ENCODE data around the gene ACTL10. TPM values are rescaled to one million over a fixed set of nuclear protein-coding genes. Genes with fewer than 3 reads are reported as not detected.
"Not testable (repeated sequence)": the region's sequence is repeated elsewhere in the genome, so short reads cannot be mapped to it uniquely, and the experiment has no call there.

The ACTL10 gene
- total RNA-seq, 2 experiments from 2014 or later = 5.6 to 11.7 TPM

DNA sequence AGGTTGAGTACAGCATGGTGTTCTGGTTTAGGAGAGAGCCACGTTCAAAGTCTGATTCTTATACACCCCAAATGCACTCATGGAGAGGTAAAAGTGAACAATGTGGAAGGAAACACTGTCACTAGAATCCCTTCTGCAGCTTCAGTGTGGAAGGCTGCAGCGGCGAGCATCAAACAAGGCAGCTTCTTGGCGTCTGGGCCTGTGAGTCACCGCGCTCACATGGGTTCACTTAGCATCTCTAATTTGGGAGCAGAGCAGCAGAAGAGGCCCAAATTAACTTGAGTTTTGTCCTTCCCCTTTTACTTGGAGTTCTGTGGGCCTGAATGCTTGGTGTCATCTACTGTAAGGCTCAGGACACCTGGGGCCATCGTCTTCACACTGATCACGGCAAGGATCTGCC is 30.4 kb downstream of the ACTL10 start:
- intact Hi-C loops (cut with micrococcal nuclease; ENCODE audit: unreplicated experiment) = no loop called here
- DNase-seq (ENCODE audit: low spot score) = no peak
- TF ChIP-seq, protein P1, sequence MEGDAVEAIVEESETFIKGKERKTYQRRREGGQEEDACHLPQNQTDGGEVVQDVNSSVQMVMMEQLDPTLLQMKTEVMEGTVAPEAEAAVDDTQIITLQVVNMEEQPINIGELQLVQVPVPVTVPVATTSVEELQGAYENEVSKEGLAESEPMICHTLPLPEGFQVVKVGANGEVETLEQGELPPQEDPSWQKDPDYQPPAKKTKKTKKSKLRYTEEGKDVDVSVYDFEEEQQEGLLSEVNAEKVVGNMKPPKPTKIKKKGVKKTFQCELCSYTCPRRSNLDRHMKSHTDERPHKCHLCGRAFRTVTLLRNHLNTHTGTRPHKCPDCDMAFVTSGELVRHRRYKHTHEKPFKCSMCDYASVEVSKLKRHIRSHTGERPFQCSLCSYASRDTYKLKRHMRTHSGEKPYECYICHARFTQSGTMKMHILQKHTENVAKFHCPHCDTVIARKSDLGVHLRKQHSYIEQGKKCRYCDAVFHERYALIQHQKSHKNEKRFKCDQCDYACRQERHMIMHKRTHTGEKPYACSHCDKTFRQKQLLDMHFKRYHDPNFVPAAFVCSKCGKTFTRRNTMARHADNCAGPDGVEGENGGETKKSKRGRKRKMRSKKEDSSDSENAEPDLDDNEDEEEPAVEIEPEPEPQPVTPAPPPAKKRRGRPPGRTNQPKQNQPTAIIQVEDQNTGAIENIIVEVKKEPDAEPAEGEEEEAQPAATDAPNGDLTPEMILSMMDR (conservative IDR thresholded peaks at IDR 0.05; ENCODE audit: low read length) = no peak
- no peak for TF ChIP-seq EZH2phosphoT487 (IDR thresholded peaks at IDR 0.05; ENCODE audit: borderline replicate concordance, low read depth, low read length)
- Histone ChIP-seq H3K27ac (ENCODE audit: low read depth, low read length, poor library complexity, severe bottlenecking) (no peak overlapping the region), H4K20me1 (ENCODE audit: insufficient read depth, low read length) (no peaks in the 10 kb centered on the region), H3K9me3 (ENCODE audit: low read length) (no peaks in the 10 kb centered on the region), H3K79me2 (ENCODE audit: insufficient read depth, low read depth, low read length) (no peaks in the 10 kb centered on the region), H3K4me1 (ENCODE audit: insufficient read depth, low read length, poor library complexity, severe bottlenecking) (peaks cover 10% of the 10 kb centered on the region), H3K4me2 (ENCODE audit: low read length) (no peak overlapping the region), H2AFZ (ENCODE audit: low read length) (no peak overlapping the region), H3K4me3 (ENCODE audit: low read depth, low read length, poor library complexity, severe bottlenecking) (no peak overlapping the region), H3K9me2 (ENCODE audit: insufficient read depth, low read length) (no peaks in the 10 kb centered on the region), H3K36me3 (ENCODE audit: insufficient read depth, low read length) (no peaks in the 10 kb centered on the region)
- CTCF ChIA-PET (ENCODE audit: unreplicated experiment) = no interaction called here
- POLR2A ChIA-PET = no interaction called here
- BruUV-seq (replicated peaks) = no TSS peak

DNA sequence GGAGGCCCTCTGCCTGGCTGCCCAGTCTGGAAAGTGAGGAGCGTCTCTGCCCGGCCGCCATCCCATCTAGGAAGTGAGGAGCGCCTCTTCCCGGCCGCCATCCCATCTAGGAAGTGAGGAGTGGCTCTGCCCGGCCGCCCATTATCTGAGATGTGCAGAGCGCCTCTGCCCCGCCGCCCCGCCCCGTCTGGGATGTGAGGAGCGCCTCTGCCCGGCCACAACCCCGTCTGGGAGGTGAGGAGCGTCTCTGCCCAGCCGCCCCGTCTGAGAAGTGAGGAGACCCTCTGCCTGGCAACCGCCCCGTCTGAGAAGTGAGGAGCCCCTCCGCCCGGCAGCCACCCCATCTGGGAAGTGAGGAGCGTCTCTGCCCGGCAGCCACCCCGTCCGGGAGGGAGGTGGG is 32.2 kb downstream of the ACTL10 start:
- POLR2A ChIA-PET; DNase-seq (ENCODE audit: low spot score); H3K36me3 ChIP-seq (ENCODE audit: insufficient read depth, low read length); intact Hi-C loops (cut with micrococcal nuclease; ENCODE audit: unreplicated experiment); H2AFZ ChIP-seq (ENCODE audit: low read length); H3K4me2 ChIP-seq (ENCODE audit: low read length); H3K79me2 ChIP-seq (ENCODE audit: insufficient read depth, low read depth, low read length); H3K9me2 ChIP-seq (ENCODE audit: insufficient read depth, low read length); CTCF ChIA-PET (ENCODE audit: unreplicated experiment); H3K4me3 ChIP-seq (ENCODE audit: low read depth, low read length, poor library complexity, severe bottlenecking); H4K20me1 ChIP-seq (ENCODE audit: insufficient read depth, low read length); H3K9me3 ChIP-seq (ENCODE audit: low read length); H3K4me1 ChIP-seq (ENCODE audit: insufficient read depth, low read length, poor library complexity, severe bottlenecking); BruUV-seq (replicated peaks); H3K27ac ChIP-seq (ENCODE audit: low read depth, low read length, poor library complexity, severe bottlenecking): not testable (repeated sequence)

DNA sequence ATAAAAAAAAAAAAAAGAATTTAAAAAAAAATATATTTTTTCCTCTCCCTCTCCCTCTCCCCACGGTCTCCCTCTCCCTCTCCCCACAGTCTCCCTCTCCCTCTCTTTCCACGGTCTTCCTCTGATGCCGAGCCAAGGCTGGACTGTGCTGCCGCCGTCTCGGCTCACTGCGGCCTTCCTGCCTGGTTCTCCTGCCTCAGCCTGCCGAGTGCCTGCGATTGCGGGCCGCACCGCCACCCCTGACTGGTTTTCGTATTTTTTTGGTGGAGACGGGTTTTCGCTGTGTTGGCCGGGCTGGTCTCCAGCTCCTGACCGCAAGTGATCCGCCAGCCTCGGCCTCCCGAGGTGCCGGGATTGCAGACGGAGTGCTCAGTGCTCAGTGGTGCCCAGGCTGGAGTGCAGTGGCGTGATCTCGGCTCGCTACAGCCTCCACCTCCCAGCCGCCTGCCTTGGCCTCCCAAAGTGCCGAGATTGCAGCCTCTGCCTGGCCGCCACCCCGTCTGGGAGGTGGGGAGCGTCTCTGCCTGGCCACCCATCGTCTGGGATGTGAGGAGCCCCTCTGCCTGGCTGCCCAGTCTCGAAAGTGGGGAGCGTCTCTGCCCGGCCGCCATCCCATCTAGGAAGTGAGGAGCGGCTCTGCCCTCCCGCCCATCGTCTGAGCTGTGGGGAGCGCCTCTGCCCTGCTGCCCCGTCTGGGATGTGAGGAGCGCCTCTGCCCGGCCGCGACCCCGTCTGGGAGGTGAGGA is 34.1 kb downstream of the ACTL10 start:
- H3K4me2 ChIP-seq (ENCODE audit: low read length); H3K9me2 ChIP-seq (ENCODE audit: insufficient read depth, low read length); POLR2A ChIA-PET; CTCF ChIA-PET (ENCODE audit: unreplicated experiment); BruUV-seq (replicated peaks); intact Hi-C loops (cut with micrococcal nuclease; ENCODE audit: unreplicated experiment); H3K27ac ChIP-seq (ENCODE audit: low read depth, low read length, poor library complexity, severe bottlenecking); DNase-seq (ENCODE audit: low spot score); H3K36me3 ChIP-seq (ENCODE audit: insufficient read depth, low read length); H3K4me1 ChIP-seq (ENCODE audit: insufficient read depth, low read length, poor library complexity, severe bottlenecking); H3K9me3 ChIP-seq (ENCODE audit: low read length); H4K20me1 ChIP-seq (ENCODE audit: insufficient read depth, low read length); H3K79me2 ChIP-seq (ENCODE audit: insufficient read depth, low read depth, low read length); H3K4me3 ChIP-seq (ENCODE audit: low read depth, low read length, poor library complexity, severe bottlenecking); H2AFZ ChIP-seq (ENCODE audit: low read length): not testable (repeated sequence)
